H1 (cell line): ENCODE measurements around the gene SFRP2. TPM values are rescaled to one million over a fixed set of nuclear protein-coding genes. Genes with fewer than 3 reads are reported as not detected.

Source experiments
- CTCF ChIA-PET: fragments of 300-600 bp; sonication (Branson Sonifier 250); formaldehyde crosslinking; loops from one replicate; lab custom pipeline; 2021; ENCODE audit not compliant: partially characterized antibody; lab: Charles Lee
- POLR2A ChIA-PET: fragments of 300-600 bp; sonication (Branson Sonifier 250); formaldehyde crosslinking; loops from one replicate; lab custom pipeline; 2021; ENCODE audit warnings: inconsistent platforms; ENCODE audit not compliant: partially characterized antibody; lab: Charles Lee
- DNase-seq, 2 experiments: peaks; one replicate each; pipeline versions ENCODE4 v3.0.0 to v3.0.0-alpha.2; 2010 to 2022; ENCODE audit warnings: low spot score in 2 of 2, low read depth in 1 of 2, mixed read lengths in 1 of 2
- FAIRE-seq: peaks from 2 replicates; lab custom pipeline; 2011; peaks lifted over from hg19 to GRCh38; lab: Jason Lieb, UNC
- H2AFZ ChIP-seq: 2 replicates; pipeline ENCODE4 v1.8.1; 2012; ENCODE audit warnings: low read length, inconsistent platforms
- H2AK5ac ChIP-seq: 2 replicates; pipeline ENCODE4 v1.6.1; 2013; ENCODE audit warnings: low read depth, low read length
- H2BK120ac ChIP-seq: replicated peaks from 2 replicates; pipeline ENCODE3; 2013; ENCODE audit warnings: low read depth, low read length, inconsistent platforms
- H2BK12ac ChIP-seq: 2 replicates; pipeline ENCODE4 v1.6.1; 2013; ENCODE audit warnings: low read depth, low read length
- H2BK15ac ChIP-seq: 2 replicates; pipeline ENCODE4 v1.6.1; 2013; ENCODE audit warnings: low read length
- H2BK20ac ChIP-seq: 2 replicates; pipeline ENCODE4 v1.6.1; 2013; ENCODE audit warnings: low read length
- H2BK5ac ChIP-seq: 2 replicates; pipeline ENCODE4 v1.6.1; 2013; ENCODE audit warnings: low read depth, low read length
- H3K14ac ChIP-seq: 2 replicates; pipeline ENCODE4 v1.6.1; 2013; ENCODE audit warnings: inconsistent platforms; ENCODE audit not compliant: insufficient read length
- H3K18ac ChIP-seq: 2 replicates; pipeline ENCODE4 v1.6.1; 2013; ENCODE audit warnings: low read length; ENCODE audit errors: extremely low read depth
- H3K23ac ChIP-seq: 2 replicates; pipeline ENCODE4 v1.6.1; 2013; ENCODE audit warnings: inconsistent platforms; ENCODE audit not compliant: insufficient read length
- H3K23me2 ChIP-seq: 2 replicates; pipeline ENCODE4 v1.6.1; 2013; ENCODE audit warnings: low read depth, low read length
- H3K27ac ChIP-seq: 2 replicates; pipeline ENCODE4 v1.6.1; 2011; ENCODE audit warnings: low read depth, low read length, inconsistent platforms
- H3K27me3 ChIP-seq, 4 experiments: replicated peaks in 1 of 4; 1 replicate in 1 of 4; 2 replicates in 3 of 4; pipeline versions ENCODE4 v1.6.1 to v1.8.1; 2011 to 2013; ENCODE audit warnings: low read length in 3 of 4, mild to moderate bottlenecking in 3 of 4, inconsistent platforms in 2 of 4, mixed read lengths in 2 of 4, moderate library complexity in 1 of 4; ENCODE audit not compliant: control insufficient read depth in 3 of 4, insufficient read depth in 3 of 4; ENCODE audit errors: extremely low read depth in 1 of 4
- H3K36me3 ChIP-seq, 4 experiments: 2 replicates each; pipeline versions ENCODE4 v1.6.1 to v1.8.1; 2011 to 2013; ENCODE audit warnings: mild to moderate bottlenecking in 4 of 4, low read length in 3 of 4, moderate library complexity in 2 of 4, control low read depth in 1 of 4, inconsistent platforms in 1 of 4; ENCODE audit not compliant: insufficient read depth in 4 of 4, control insufficient read depth in 2 of 4
- H3K4ac ChIP-seq: replicated peaks from 2 replicates; pipeline ENCODE3; 2013; ENCODE audit warnings: low read length, low read depth, mixed read lengths, inconsistent platforms; ENCODE audit not compliant: insufficient read length
- H3K4me1 ChIP-seq, 4 experiments: replicated peaks in 1 of 4; 1 replicate in 1 of 4; 2 replicates in 3 of 4; pipeline versions ENCODE4 v1.6.1 to v1.8.1; 2011 to 2013; ENCODE audit warnings: low read length in 3 of 4, inconsistent platforms in 2 of 4, mixed read lengths in 1 of 4; ENCODE audit not compliant: insufficient read depth in 4 of 4, control insufficient read depth in 3 of 4
- H3K4me2 ChIP-seq, 2 experiments: 2 replicates each; pipeline versions ENCODE4 v1.6.1 to v1.8.1; 2011 to 2013; ENCODE audit warnings: low read depth in 2 of 2, low read length in 2 of 2, control low read depth in 1 of 2, inconsistent platforms in 1 of 2, mild to moderate bottlenecking in 1 of 2; ENCODE audit not compliant: insufficient read depth in 1 of 2
- H3K4me3 ChIP-seq, 4 experiments: fragments of 200-600, 300-600 bp in 1 of 4; sonication (generic), shearing (Covaris generic), sonication (Bioruptor Twin) in 1 of 4; 2 replicates each; pipeline versions ENCODE4 v1.5.1 to v1.8.1; 2011 to 2016; ENCODE audit warnings: low read length in 4 of 4, low read depth in 3 of 4, control low read depth in 2 of 4, inconsistent platforms in 2 of 4, mild to moderate bottlenecking in 2 of 4, mixed read lengths in 1 of 4, moderate library complexity in 1 of 4; ENCODE audit not compliant: insufficient read depth in 2 of 4; ENCODE audit errors: extremely low read depth in 1 of 4
- H3K56ac ChIP-seq: replicated peaks from 2 replicates; pipeline ENCODE3; 2013; ENCODE audit warnings: low read depth, mild to moderate bottlenecking, mixed read lengths, low read length, inconsistent platforms; ENCODE audit not compliant: insufficient read length
- H3K79me1 ChIP-seq: 2 replicates; pipeline ENCODE4 v1.6.1; 2013; ENCODE audit warnings: low read depth, low read length, control low read depth
- H3K79me2 ChIP-seq, 2 experiments: 2 replicates each; pipeline versions ENCODE4 v1.6.1 to v1.8.1; 2012 to 2013; ENCODE audit warnings: low read length in 2 of 2, mild to moderate bottlenecking in 2 of 2, inconsistent platforms in 1 of 2; ENCODE audit not compliant: insufficient read depth in 2 of 2, control insufficient read depth in 1 of 2
- H3K9ac ChIP-seq, 4 experiments: replicated peaks in 1 of 4; 1 replicate in 1 of 4; 2 replicates in 3 of 4; pipeline versions ENCODE4 v1.6.1 to v1.8.1; 2011 to 2013; ENCODE audit warnings: low read depth in 3 of 4, low read length in 3 of 4, control low read depth in 2 of 4, mild to moderate bottlenecking in 2 of 4, moderate library complexity in 2 of 4, inconsistent platforms in 1 of 4; ENCODE audit errors: extremely low read depth in 1 of 4
- H3K9me3 ChIP-seq, 2 experiments: 2 replicates each; pipeline versions ENCODE4 v1.6.1 to v1.8.1; 2012 to 2013; ENCODE audit warnings: mild to moderate bottlenecking in 2 of 2, moderate library complexity in 2 of 2, control low read depth in 1 of 2, inconsistent platforms in 1 of 2, low read depth in 1 of 2, low read length in 1 of 2, mixed read lengths in 1 of 2; ENCODE audit not compliant: insufficient read depth in 2 of 2
- H4K20me1 ChIP-seq, 2 experiments: replicated peaks in 1 of 2; 2 replicates each; pipeline versions ENCODE3 to v1.8.1; 2011 to 2013; ENCODE audit warnings: inconsistent platforms in 2 of 2, low read length in 2 of 2, mild to moderate bottlenecking in 1 of 2; ENCODE audit not compliant: insufficient read depth in 2 of 2, control insufficient read depth in 1 of 2
- H4K5ac ChIP-seq: 2 replicates; pipeline ENCODE4 v1.6.1; 2013; ENCODE audit warnings: low read length, low read depth, mixed read lengths, inconsistent platforms; ENCODE audit not compliant: insufficient read length
- H4K8ac ChIP-seq: 2 replicates; pipeline ENCODE4 v1.8.0; 2013; ENCODE audit warnings: mild to moderate bottlenecking, moderate library complexity, low read length, inconsistent platforms; ENCODE audit not compliant: insufficient read depth; ENCODE audit errors: extremely low read depth
- H4K91ac ChIP-seq: replicated peaks from 2 replicates; pipeline ENCODE3; 2013; ENCODE audit warnings: low read length, mixed read lengths, inconsistent platforms; ENCODE audit not compliant: insufficient read length
- CHD2 ChIP-seq: IDR thresholded peaks from 2 replicates; pipeline ENCODE4 v1.6.1; 2012; ENCODE audit warnings: low read length, improper control_type of control experiment
- MAX ChIP-seq: IDR thresholded peaks from 2 replicates; pipeline ENCODE4 v1.6.1; 2012; ENCODE audit warnings: inconsistent platforms
- RXRA ChIP-seq: IDR thresholded peaks from 2 replicates; pipeline ENCODE4 v1.6.1; 2011; ENCODE audit warnings: low read depth, mild to moderate bottlenecking, low read length, moderate library complexity; ENCODE audit not compliant: insufficient read depth
- YY1 ChIP-seq: IDR thresholded peaks from 2 replicates; pipeline ENCODE4 v1.6.1; 2011; ENCODE audit warnings: low read depth, mild to moderate bottlenecking, low read length
- WGBS, 2 experiments: shearing (Covaris generic) in 1 of 2; methylation state at CpG; one replicate each; pipeline versions ENCODE4 v1.1.6 to v1.1.7; 2013 to 2015; ENCODE audit warnings: low lambda C conversion rate in 2 of 2, mixed read lengths in 2 of 2, inconsistent platforms in 1 of 2, low coverage in 1 of 2, missing lambda C conversion rate in 1 of 2; ENCODE audit not compliant: insufficient replicate concordance in 2 of 2, insufficient coverage in 1 of 2, insufficient read length in 1 of 2; ENCODE audit errors: extremely low coverage in 1 of 2, missing lambda C conversion rate in 1 of 2; 5-methylcytosine and 5-hydroxymethylcytosine counted together
- polyA plus RNA-seq, 7 experiments: library from polyadenylated mRNA; depleted of rRNA in 3 of 7; stranded (reverse) in 5 of 7; unstranded in 2 of 7; fragments of >200 nt in 5 of 7; fragments of 200-250 nt in 2 of 7; gene quantifications; 1 replicate in 5 of 7; 2 replicates in 1 of 7; 4 replicates in 1 of 7; pipeline versions ENCODE4 v1.2.1 to v1.2.3, GENCODE V29; 2011 to 2013; ENCODE audit warnings: missing spikeins in 2 of 7, mixed read lengths in 2 of 7
- total RNA-seq: library from RNA; stranded (reverse); fragmentation: NEBNext Ultra II Directional; extraction: Animal tissue kit (Norgen Biotek cat#: 25700); gene quantifications from 2 replicates; pipeline ENCODE4 v1.2.1, GENCODE V29; 2021

Gene SFRP2
- total and polyA plus RNA-seq, 2 of the 8 experiments (the other 6 are each of a cell fraction or from before 2014, with no cell fraction given) = 108 to 342 TPM

- Histone ChIP-seq H3K23ac (no peak overlapping the region), H4K20me1 (peaks cover 1 to 2% of the 10 kb centered on the region in 2 experiments), H3K4me1 (no peaks in the 10 kb centered on the region), H3K36me3 (peaks cover 0 to 11% (median 3%) of the 10 kb centered on the region in 4 experiments; a peak in 4 of 8 replicates), H4K5ac (no peak overlapping the region), H3K4ac (no peak overlapping the region), H2AFZ (no peak overlapping the region), H2BK12ac (no peak overlapping the region), H2BK5ac (no peak overlapping the region), H2AK5ac (no peak overlapping the region), H3K56ac (no peak overlapping the region), H3K4me3 (no peak overlapping the region), H3K9ac (no peak overlapping the region), H2BK15ac (no peak overlapping the region), H3K27ac (no peak overlapping the region), H4K8ac (no peak overlapping the region), H3K23me2 (no peaks in the 10 kb centered on the region), H3K14ac (no peak overlapping the region), H3K4me2 (no peak overlapping the region), H3K79me1 (no peaks in the 10 kb centered on the region), H2BK20ac (no peak overlapping the region), H4K91ac (no peak overlapping the region), H3K79me2 (no peaks in the 10 kb centered on the region), H3K27me3 (no peaks in the 10 kb centered on the region), H3K18ac (no peak overlapping the region), H2BK120ac (no peak overlapping the region), H3K9me3 (no peaks in the 10 kb centered on the region)
- ChIA-PET POLR2A (interaction anchor here (1.3 to 1.5 kb wide), 2 partner anchors 39 to 42 kb away, joined by 3 to 4 read pairs; no protein-coding TSS in a partner anchor), CTCF (interaction anchor here (1.2 to 3.1 kb wide), 4 partner anchors 77 to 114 kb away, joined by 3 to 22 read pairs (median 8); no protein-coding TSS in a partner anchor)
- DNase-seq (no peak), FAIRE-seq (no peak)
- WGBS, 2 experiments = 95% methylated on average over 4 of the region's 4 CpGs; no CpG with 5 or more reads in 1 of the 2 experiments
- TF ChIP-seq MAX = no peak
- no peak for TF ChIP-seq YY1
- no peak for TF ChIP-seq RXRA
- TF ChIP-seq CHD2 = no peak
Observed at GRCh38 chr4:153747406-153747955, 41.4 kb downstream of the SFRP2 start.
